Colonic mucosa (tissue), 4 donors: ENCODE results near the gene PYY. TPM values are rescaled to one million over a fixed set of nuclear protein-coding genes. Genes with fewer than 3 reads are reported as not detected.

Experiments used
- DNase-seq: peaks from one replicate; pipeline ENCODE4 v3.0.0-alpha.2; 2020
- H3K27ac ChIP-seq: fragments of 200-600 bp; one replicate; pipeline ENCODE4 v1.8.0; 2021
- H3K27me3 ChIP-seq: fragments of 200-600 bp; one replicate; pipeline ENCODE4 v1.8.0; 2021
- H3K36me3 ChIP-seq: fragments of 200-600 bp; one replicate; pipeline ENCODE4 v1.8.0; 2021
- H3K4me1 ChIP-seq: fragments of 200-600 bp; one replicate; pipeline ENCODE4 v1.8.0; 2021; ENCODE audit warnings: mild to moderate bottlenecking
- H3K4me3 ChIP-seq: fragments of 200-600 bp; one replicate; pipeline ENCODE4 v1.8.0; 2021
- H3K9ac ChIP-seq, 2 donors: one replicate each; pipeline ENCODE4 v1.7.0; 2013; ENCODE audit warnings: control low read depth in 2 of 2, low read depth in 2 of 2, low read length in 2 of 2
- H3K9me3 ChIP-seq: fragments of 200-600 bp; one replicate; pipeline ENCODE4 v1.8.0; 2021
- intact Hi-C: fragments of 100-400 bp; cut with DNase I; formaldehyde crosslinking; loops from one replicate; pipeline ENCODE4 v1.14.1; 2022
- total RNA-seq, 2 donors: library from RNA; stranded (reverse); fragmentation: NEBNext Ultra II Directional in 1 of 2; extraction: Animal tissue kit (Norgen Biotek cat#: 25700) in 1 of 2; gene quantifications; one replicate each; pipeline ENCODE4 v1.2.1, GENCODE V29; 2021
- TF ChIP-seq, protein P1 (sequence below): fragments of 200-600 bp; IDR thresholded peaks from one replicate; pipeline ENCODE4 v1.8.0; 2022; ENCODE audit warnings: antibody characterized with exemption, mild to moderate bottlenecking
- donor health status: healthy.
- donor health status: DM: no; HTN: no; CAD: no.
- donor health status: DM: no; HTN: no; CAD: no.

The PYY gene
- total RNA-seq, 2 donors from 2014 or later: 73.8 to 258 TPM

DNA sequence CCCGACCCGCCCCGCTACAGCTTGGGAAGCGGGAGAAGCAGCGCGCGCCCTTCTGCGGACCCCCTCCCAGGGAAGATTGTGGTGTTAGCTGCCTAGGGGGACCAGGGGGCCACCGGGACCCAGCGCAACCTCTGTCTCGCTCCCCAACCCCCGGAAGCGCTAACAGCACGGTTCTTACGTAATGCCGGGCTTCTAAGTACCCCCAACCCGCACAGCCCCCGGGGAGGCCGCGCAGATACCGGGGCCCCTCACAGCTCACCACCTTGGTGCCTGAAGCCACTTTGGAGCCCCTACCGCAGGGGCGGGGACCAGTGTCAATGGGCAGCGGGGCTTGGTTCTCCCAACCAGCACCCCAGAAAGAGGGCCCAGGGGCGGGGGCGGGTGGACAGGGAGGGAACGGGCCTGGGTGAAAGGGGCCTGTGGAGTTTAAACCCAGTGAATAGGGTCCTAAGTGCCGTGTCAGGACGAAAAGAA lies 46.8 kb downstream of the PYY start:
- H3K27me3 ChIP-seq: peaks cover 44% of the 10 kb centered on the region
- H3K4me3 ChIP-seq: peak overlapping the region; percentile 43
- no peaks in the 10 kb centered on the region for H3K36me3 ChIP-seq
- intact Hi-C loops: no loop called here
- H3K27ac ChIP-seq: peak overlapping the region; percentile 57
- DNase-seq: no peak
- no peaks in the 10 kb centered on the region for H3K9me3 ChIP-seq
- H3K4me1 ChIP-seq: peaks cover 11% of the 10 kb centered on the region
- H3K9ac ChIP-seq: peak overlapping the region; percentile 12 to 76
- TF ChIP-seq, protein P1, sequence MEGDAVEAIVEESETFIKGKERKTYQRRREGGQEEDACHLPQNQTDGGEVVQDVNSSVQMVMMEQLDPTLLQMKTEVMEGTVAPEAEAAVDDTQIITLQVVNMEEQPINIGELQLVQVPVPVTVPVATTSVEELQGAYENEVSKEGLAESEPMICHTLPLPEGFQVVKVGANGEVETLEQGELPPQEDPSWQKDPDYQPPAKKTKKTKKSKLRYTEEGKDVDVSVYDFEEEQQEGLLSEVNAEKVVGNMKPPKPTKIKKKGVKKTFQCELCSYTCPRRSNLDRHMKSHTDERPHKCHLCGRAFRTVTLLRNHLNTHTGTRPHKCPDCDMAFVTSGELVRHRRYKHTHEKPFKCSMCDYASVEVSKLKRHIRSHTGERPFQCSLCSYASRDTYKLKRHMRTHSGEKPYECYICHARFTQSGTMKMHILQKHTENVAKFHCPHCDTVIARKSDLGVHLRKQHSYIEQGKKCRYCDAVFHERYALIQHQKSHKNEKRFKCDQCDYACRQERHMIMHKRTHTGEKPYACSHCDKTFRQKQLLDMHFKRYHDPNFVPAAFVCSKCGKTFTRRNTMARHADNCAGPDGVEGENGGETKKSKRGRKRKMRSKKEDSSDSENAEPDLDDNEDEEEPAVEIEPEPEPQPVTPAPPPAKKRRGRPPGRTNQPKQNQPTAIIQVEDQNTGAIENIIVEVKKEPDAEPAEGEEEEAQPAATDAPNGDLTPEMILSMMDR: no peak

DNA sequence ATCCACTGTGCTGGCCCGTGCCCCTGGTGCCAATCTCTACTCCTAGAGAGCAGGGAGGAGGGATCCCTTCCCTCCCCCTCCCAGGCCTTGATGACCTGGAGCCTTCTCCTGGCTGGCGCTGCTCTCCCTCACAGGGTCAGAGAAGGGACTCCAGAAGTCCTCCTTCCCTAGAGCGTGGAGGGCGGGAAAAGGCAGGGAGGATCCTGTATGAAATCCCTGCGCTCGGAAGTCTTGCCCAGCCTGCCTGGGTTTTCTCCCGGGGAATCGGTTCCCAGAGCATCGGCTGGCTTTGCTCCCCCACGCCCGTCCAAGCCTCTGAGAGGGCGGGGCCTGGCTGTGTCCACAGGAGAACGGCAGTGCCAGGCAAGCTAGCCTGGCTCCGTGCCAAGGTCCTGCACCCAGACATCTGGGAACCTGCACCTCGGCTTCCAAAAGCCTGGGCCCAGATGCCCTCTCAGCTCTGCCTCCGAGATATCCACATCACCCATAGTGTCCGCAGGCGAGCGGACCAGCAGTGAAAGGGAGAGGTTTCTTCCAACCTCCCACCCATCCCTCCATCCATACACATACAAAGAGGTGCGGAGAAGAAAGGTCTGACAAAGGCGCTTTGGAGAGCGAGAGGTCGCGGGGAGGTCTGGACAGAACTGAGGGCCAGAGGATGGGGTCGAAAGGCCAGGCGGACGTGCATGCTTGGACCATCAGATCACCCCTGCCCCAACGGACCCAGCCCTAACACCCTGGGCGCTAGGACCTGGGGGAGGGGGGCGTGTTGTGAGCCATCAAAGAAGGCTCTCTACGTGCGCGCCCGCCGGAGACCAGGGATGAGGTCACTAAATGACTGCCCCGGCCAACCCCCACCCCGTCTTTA lies 47.5 kb downstream of the PYY start:
- peaks cover 44% of the 10 kb centered on the region for H3K27me3 ChIP-seq
- peak overlapping the region; percentile 26 to 37 for H3K9ac ChIP-seq
- intact Hi-C loops: no loop called here
- peak overlapping the region; percentile 43 for H3K4me3 ChIP-seq
- DNase-seq: peak; percentile 58
- peaks cover 11% of the 10 kb centered on the region for H3K4me1 ChIP-seq
- H3K27ac ChIP-seq: no peak overlapping the region
- no peaks in the 10 kb centered on the region for H3K36me3 ChIP-seq
- H3K9me3 ChIP-seq: no peaks in the 10 kb centered on the region
- TF ChIP-seq, protein P1: no peak

DNA sequence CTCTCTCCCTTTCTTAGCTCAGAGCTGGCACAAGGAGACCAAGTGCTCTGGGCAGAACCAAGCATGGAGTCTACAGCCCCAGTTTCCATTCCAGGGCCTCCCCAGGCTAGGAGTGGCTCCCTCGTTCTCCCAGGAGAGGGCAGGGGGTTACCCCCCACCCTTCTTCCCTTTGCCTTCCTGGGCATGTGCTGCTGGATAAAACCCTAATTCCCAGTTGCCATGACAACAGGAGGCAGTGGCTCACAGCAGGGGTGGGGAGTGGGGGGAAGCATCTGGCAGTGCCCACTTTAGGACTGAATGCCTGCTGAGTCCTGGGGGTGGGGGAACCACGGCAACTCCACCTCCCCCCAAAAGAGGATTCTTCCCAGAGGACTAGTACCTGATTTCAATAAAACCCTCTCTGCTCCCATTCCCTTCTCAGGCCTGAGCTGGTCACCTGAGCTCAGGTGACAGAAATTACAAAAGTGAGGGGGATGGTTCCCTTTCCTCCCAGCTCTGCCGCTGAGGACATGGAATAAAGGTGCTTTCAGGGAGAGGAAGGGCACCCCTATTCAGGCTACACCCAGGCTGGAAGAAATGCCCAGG lies 48.2 kb downstream of the PYY start:
- intact Hi-C loops: no loop called here
- Histone ChIP-seq H3K9ac (no peak overlapping the region), H3K4me1 (peaks cover 13% of the 10 kb centered on the region), H3K9me3 (no peaks in the 10 kb centered on the region), H3K36me3 (no peaks in the 10 kb centered on the region), H3K27ac (no peak overlapping the region), H3K4me3 (no peak overlapping the region), H3K27me3 (peaks cover 44% of the 10 kb centered on the region)
- TF ChIP-seq, protein P1: no peak
- DNase-seq: no peak

Other genes starting within 250 kb of the PYY start
- gene SOST, start 195.1 kb downstream of the PYY start, total RNA-seq: not detected
- gene DUSP3, start 175.0 kb downstream of the PYY start, total RNA-seq: 10 to 100 TPM; 43.4 to 68.7 TPM
- gene CFAP97D1, start 173.5 kb downstream of the PYY start, total RNA-seq: not detected
- 1 to 10 TPM; 1.9 to 3.1 TPM for gene MPP3, start 120.8 kb downstream of the PYY start, total RNA-seq
- gene CD300LG, start 106.8 kb downstream of the PYY start, total RNA-seq: under 1 TPM in 1 of 2 donors, not detected in 1; 0.32 TPM
- gene MPP2, start 46.4 kb downstream of the PYY start, total RNA-seq: 1 to 10 TPM; 1.1 to 2.8 TPM
- under 1 TPM in 1 of 2 donors, not detected in 1; 0.49 TPM for gene PPY, start 11.5 kb downstream of the PYY start, total RNA-seq
- 10 to 100 TPM in 1 of 2 donors, 1 to 10 TPM in 1; 5.2 to 14.0 TPM for gene NAGS, start 50.7 kb upstream of the PYY start, total RNA-seq
- 10 to 100 TPM; 26.8 to 33.7 TPM for gene TMEM101, start 61.0 kb upstream of the PYY start, total RNA-seq
- 10 to 100 TPM; 60.9 to 74.3 TPM for gene LSM12, start 112.7 kb upstream of the PYY start, total RNA-seq
- gene G6PC3, start 116.8 kb upstream of the PYY start, total RNA-seq: 10 to 100 TPM; 28.3 to 44.7 TPM
- 10 to 100 TPM; 19.0 to 26.6 TPM for gene HDAC5, start 169.7 kb upstream of the PYY start, total RNA-seq
- 10 to 100 TPM in 1 of 2 donors, 1 to 10 TPM in 1; 2.7 to 11.5 TPM for gene HROB, start 188.0 kb upstream of the PYY start, total RNA-seq
- under 1 TPM in 1 of 2 donors, not detected in 1; 0.32 TPM for gene ASB16, start 216.8 kb upstream of the PYY start, total RNA-seq
- 10 to 100 TPM; 37.0 to 44.5 TPM for gene TMUB2, start 233.0 kb upstream of the PYY start, total RNA-seq
- 10 to 100 TPM; 65.9 to 77.3 TPM for gene ATXN7L3, start 245.9 kb upstream of the PYY start, total RNA-seq